GM10266 (cell line): ENCODE measurements around the gene CASP2.
"Not testable (repeated sequence)": the region's sequence is repeated elsewhere in the genome, so short reads cannot be mapped to it uniquely, and the experiment has no call there.

Source experiments
- DNase-seq: peaks from one replicate; pipeline ENCODE4 v3.0.0; 2012; ENCODE audit errors: extremely low spot score
- TF ChIP-seq, protein P1 (sequence below): IDR thresholded peaks from 2 replicates; pipeline ENCODE4 v1.5.1; 2012; ENCODE audit warnings: mild to moderate bottlenecking, low read depth; ENCODE audit not compliant: control insufficient read depth, insufficient read depth; ENCODE audit errors: missing control alignments

The CASP2 gene

GRCh38 chr7:143263266-143264195 is 24.6 kb upstream of the CASP2 start, which contains the start of gene GSTK1:
Gene GSTK1 (plus strand): TSS chr7:143263441. CDS start chr7:143263514, 73 bp downstream.
- TF ChIP-seq, protein P1, sequence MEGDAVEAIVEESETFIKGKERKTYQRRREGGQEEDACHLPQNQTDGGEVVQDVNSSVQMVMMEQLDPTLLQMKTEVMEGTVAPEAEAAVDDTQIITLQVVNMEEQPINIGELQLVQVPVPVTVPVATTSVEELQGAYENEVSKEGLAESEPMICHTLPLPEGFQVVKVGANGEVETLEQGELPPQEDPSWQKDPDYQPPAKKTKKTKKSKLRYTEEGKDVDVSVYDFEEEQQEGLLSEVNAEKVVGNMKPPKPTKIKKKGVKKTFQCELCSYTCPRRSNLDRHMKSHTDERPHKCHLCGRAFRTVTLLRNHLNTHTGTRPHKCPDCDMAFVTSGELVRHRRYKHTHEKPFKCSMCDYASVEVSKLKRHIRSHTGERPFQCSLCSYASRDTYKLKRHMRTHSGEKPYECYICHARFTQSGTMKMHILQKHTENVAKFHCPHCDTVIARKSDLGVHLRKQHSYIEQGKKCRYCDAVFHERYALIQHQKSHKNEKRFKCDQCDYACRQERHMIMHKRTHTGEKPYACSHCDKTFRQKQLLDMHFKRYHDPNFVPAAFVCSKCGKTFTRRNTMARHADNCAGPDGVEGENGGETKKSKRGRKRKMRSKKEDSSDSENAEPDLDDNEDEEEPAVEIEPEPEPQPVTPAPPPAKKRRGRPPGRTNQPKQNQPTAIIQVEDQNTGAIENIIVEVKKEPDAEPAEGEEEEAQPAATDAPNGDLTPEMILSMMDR = no peak
- peak; percentile 81 for DNase-seq

DNA sequence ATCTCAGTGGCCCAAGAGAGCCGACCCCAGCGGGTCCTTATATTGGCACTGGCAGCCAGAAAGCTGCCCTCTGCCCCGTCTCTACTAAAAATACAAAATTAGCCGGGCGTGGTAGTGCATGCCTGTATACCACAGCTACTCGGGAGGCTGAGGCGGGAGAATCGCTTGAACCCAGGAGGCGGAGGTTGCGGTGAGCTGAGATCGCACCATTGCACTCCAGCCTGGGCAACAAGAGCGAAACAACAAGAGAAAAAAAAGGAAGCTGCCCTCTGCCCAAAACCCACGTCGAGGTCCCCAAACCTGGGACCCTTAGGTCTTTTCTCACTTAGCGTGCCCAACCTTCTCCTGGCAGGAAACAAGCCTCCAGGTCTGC is 24.0 kb upstream of the CASP2 start:
- not testable (repeated sequence) for DNase-seq

DNA sequence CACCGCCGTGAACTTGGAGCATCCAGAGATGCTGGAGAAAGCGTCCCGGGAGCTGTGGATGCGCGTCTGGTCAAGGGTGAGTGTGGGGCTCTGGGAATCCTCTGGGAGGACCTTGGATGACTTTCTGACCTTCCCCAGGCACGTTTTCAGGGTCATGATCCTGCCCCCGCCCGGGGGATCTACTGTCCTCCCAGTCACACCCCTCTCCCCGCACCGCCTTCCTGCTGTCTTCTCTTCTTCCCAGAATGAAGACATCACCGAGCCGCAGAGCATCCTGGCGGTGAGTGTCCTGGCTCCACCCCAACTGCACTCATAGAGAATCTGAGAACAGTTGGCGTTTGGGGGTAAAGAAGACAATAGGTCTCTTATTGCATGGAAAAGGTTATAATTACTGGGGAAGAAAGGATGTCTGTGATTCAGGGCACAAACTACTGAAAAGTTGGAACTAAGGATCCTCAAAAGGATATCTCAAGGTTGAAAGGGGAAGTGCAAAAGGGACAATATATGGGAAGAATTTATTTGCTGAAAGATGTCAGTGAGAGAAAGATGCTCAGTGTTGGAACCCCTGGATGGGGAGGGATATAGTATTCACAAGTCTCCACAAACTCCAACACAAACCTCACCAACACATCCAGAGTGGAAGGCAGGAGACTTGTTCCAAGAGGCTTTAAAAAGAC is 23.0 kb upstream of the CASP2 start:
- TF ChIP-seq, protein P1 = no peak
- DNase-seq = no peak

DNA sequence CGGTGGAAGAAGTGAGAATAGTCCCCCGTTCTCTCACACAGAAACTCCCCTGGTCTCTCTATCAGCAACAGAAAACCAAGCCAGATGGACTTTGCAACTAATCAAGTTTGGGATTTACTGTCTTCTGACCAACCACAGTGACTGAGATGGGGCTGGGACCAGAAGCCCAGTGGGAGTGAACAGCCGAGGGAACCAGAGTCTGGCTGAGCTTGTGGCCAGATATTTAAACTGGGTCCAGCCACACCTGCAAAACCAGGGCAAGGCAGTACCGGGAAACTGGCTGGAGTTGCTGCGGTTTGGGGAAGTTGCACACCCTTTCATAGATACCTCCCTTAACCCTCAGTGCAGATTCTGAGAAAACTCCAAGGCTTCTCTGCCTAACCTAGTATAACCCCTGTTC is 18.9 kb upstream of the CASP2 start:
- no peak for DNase-seq
- TF ChIP-seq, protein P1 = no peak

DNA sequence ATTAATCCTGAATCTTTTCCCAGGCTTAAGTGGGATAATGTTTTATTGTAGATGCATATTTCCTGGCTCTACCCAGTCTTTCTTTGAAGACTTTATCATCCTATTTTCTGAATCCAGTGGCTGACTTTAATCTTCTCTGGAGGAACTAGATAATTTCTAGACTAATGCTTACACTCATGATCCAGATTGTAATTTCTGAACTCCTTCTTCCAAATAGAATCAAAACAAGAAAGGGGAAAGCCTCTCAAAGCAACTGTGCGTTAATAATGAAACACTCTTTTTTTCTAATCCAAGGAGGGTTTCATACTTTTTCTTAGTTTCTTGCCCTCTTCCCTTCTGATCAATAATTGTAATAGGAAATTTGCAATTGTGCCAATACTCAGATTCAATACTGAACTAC is 16.9 kb upstream of the CASP2 start:
- TF ChIP-seq, protein P1 = no peak
- DNase-seq = no peak

DNA sequence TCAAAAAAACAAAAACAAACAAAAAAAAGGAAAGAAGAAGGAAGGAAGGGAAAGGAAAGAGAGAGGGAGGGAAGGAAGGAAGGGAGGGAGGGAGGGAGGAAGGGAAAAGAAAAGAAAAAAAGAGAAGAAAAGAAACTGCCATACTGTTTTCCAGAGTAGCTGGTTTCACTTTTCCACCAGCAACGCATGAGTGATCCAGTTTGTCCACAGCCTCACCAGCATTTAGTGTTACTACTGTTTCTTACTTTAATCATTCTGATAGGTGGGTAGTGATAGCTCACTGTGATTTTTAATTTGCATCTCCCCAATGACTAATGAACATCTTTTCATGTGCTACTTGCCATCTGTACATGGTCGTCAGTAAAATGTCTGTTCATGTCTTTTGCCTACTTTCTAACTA is 15.3 kb upstream of the CASP2 start:
- TF ChIP-seq, protein P1 = no peak
- no peak for DNase-seq

- no peak for DNase-seq
- TF ChIP-seq, protein P1 = no peak
Observed at GRCh38 chr7:143279186-143280098, 8.7 kb upstream of the CASP2 start.
